ENCODE data around the gene ATXN1.
A peak's percentile ranks its signal among the peaks of the same experiment; 100 is the strongest.

The ATXN1 gene

GRCh38 chr6:16729183-16729691, 32.0 kb downstream of the ATXN1 start:
- DNase-seq (ENCODE audit: extremely low read depth, low read depth): no peak
- no peak for TF ChIP-seq CTCF (IDR thresholded peaks at IDR 0.05; ENCODE audit: low read depth, low read length, missing control alignments)
- H3K4me3 ChIP-seq (replicated peaks; ENCODE audit: low read depth, low read length): no peak overlapping the region

- no peak for TF ChIP-seq CTCF (IDR thresholded peaks at IDR 0.05; ENCODE audit: low read depth, low read length, missing control alignments)
- DNase-seq (ENCODE audit: extremely low read depth, low read depth): no peak
- no peak overlapping the region for H3K4me3 ChIP-seq (replicated peaks; ENCODE audit: low read depth, low read length)
Measured at GRCh38 chr6:16728513-16729182, 32.6 kb downstream of the ATXN1 start.

- no peak for DNase-seq (ENCODE audit: extremely low read depth, low read depth)
- no peak for TF ChIP-seq CTCF (IDR thresholded peaks at IDR 0.05; ENCODE audit: low read depth, low read length, missing control alignments)
- no peak overlapping the region for H3K4me3 ChIP-seq (replicated peaks; ENCODE audit: low read depth, low read length)
Measured at GRCh38 chr6:16727996-16728395, 33.3 kb downstream of the ATXN1 start.

- no peak for DNase-seq (ENCODE audit: extremely low read depth, low read depth)
- TF ChIP-seq CTCF (IDR thresholded peaks at IDR 0.05; ENCODE audit: low read depth, low read length, missing control alignments): no peak
- no peak overlapping the region for H3K4me3 ChIP-seq (replicated peaks; ENCODE audit: low read depth, low read length)
Measured at GRCh38 chr6:16725145-16725864, 36.0 kb downstream of the ATXN1 start.

- DNase-seq (ENCODE audit: extremely low read depth, low read depth): peak; percentile 69
- no peak overlapping the region for H3K4me3 ChIP-seq (replicated peaks; ENCODE audit: low read depth, low read length)
- no peak for TF ChIP-seq CTCF (IDR thresholded peaks at IDR 0.05; ENCODE audit: low read depth, low read length, missing control alignments)
Measured at GRCh38 chr6:16723826-16724225, 37.4 kb downstream of the ATXN1 start.

- H3K4me3 ChIP-seq (replicated peaks; ENCODE audit: low read depth, low read length): no peak overlapping the region
- DNase-seq (ENCODE audit: extremely low read depth, low read depth): no peak
- no peak for TF ChIP-seq CTCF (IDR thresholded peaks at IDR 0.05; ENCODE audit: low read depth, low read length, missing control alignments)
Measured at GRCh38 chr6:16723402-16723801, 37.9 kb downstream of the ATXN1 start.

Data from HFF-Myc (cell line).